ENCODE data around the gene DNAJB8. TPM values are rescaled to one million over a fixed set of nuclear protein-coding genes. Genes with fewer than 3 reads are reported as not detected.

DNAJB8 gene
- total RNA-seq, 1 donor from 2014 or later, result not detected

DNA sequence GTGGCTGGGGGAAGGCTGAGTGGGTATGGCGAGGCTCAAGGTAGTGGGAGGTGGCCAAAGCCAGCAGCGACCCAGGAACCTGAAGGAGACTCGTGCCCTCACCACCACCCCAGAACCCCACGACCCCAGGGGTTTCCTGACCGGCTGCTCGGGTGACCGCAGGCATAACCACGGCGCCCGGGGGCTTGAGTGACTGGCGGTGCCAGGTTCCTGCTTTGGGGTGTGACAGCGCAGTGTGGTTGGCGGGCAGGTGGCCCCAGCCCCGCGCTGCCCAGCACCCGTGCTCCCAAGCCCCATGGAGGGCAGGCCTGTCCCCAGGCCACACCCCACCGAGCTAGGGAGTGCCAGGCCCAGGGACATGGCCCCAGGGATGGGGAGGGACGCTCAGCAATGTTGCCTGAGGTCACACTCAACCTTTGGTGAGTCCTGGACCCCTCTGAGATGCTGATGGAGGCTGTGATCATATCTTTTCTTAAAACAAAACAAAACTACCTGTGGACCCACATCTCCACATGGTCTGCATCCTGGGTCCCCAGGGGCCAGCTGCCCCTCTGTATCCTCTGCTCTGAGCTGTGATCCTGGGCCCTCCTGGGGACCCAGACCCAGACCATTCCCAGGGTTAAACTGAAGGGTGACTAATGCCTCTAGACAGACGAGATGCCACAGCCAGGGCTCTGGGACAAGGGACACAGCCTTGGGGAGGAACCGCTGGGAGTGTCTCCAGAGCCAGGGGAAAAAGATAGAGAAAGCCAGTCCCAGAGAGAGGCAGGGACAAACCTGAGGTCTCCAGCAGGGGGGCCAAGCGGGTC, 13.0 kb downstream of the DNAJB8 start:
- Histone ChIP-seq H3K4me2 (ENCODE audit: low read length) (no peak overlapping the region), H3K4me3 (ENCODE audit: insufficient read depth, low read depth, low read length) (no peak overlapping the region), H3K27ac (ENCODE audit: low read depth, low read length) (no peak overlapping the region), H3K4me1 (ENCODE audit: insufficient read depth, low read length) (no peaks in the 10 kb centered on the region), H3K9ac (ENCODE audit: low read length) (no peak overlapping the region), H4K20me1 (ENCODE audit: insufficient read depth, low read length) (no peaks in the 10 kb centered on the region), H3K79me2 (ENCODE audit: insufficient read depth, low read length) (no peaks in the 10 kb centered on the region), H3K9me3 (ENCODE audit: insufficient read depth, low read depth, low read length) (no peaks in the 10 kb centered on the region), H3K27me3 (ENCODE audit: insufficient read depth, low read length) (peaks cover 29% of the 10 kb centered on the region), H2AFZ (ENCODE audit: low read depth, low read length) (no peak overlapping the region), H3K36me3 (ENCODE audit: insufficient read depth, low read length) (no peaks in the 10 kb centered on the region)
- no peak for DNase-seq (ENCODE audit: low read depth)
- Mint-ChIP-seq H3K4me1 (ENCODE audit: low read depth, unreplicated experiment) (peaks cover 2% of the 10 kb centered on the region), H3K9me3 (ENCODE audit: unreplicated experiment) (peaks cover 16% of the 10 kb centered on the region), H3K27ac (ENCODE audit: unreplicated experiment) (no peak overlapping the region), H3K4me3 (ENCODE audit: unreplicated experiment) (no peak overlapping the region), H3K36me3 (ENCODE audit: low read depth, unreplicated experiment) (peaks cover 3% of the 10 kb centered on the region), H3K27me3 (ENCODE audit: low read depth, unreplicated experiment) (peaks cover 75% of the 10 kb centered on the region)
- FAIRE-seq, result no peak
- no peak for TF ChIP-seq EZH2 (IDR thresholded peaks at IDR 0.05; ENCODE audit: insufficient read depth, low read length)
- no peak for TF ChIP-seq CTCF (IDR thresholded peaks at IDR 0.05; ENCODE audit: insufficient read depth, low read depth, low read length)

DNA sequence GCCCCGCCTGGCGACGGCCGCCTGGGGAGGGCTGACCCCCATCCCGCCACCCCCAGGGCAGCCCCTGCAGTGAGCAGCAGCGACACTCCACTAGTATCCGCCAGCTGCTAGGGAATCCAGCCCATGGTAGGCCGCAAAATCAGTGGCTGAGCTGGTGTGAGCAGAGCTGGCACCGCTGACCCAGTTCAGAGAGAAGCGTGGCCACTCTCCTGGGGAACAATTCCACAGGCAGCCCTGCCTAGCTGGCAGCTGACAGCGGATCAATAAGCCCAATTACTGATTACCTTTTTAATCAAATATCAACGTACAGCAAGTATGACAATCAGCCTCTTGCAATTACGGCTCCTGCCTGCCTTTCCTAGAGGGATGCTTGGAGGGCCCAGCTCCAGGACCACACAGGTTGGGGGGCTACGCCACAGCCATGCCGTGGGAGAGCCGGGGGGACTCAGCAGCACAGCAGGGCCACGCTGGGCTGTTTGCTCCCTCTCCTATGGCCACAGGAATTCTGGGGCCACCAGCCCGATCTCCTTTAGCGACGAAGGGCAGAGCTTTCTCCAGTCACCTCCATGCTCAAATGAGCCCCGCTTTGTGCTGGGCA, 13.9 kb downstream of the DNAJB8 start:
- no peak for FAIRE-seq
- Mint-ChIP-seq H3K4me3 (ENCODE audit: unreplicated experiment) (no peak overlapping the region), H3K36me3 (ENCODE audit: low read depth, unreplicated experiment) (peaks cover 3% of the 10 kb centered on the region), H3K4me1 (ENCODE audit: low read depth, unreplicated experiment) (peaks cover 7% of the 10 kb centered on the region), H3K27ac (ENCODE audit: unreplicated experiment) (no peak overlapping the region), H3K27me3 (ENCODE audit: low read depth, unreplicated experiment) (peaks cover 70% of the 10 kb centered on the region), H3K9me3 (ENCODE audit: unreplicated experiment) (peaks cover 20% of the 10 kb centered on the region)
- H3K4me3 ChIP-seq (ENCODE audit: insufficient read depth, low read depth, low read length), result no peak overlapping the region
- H3K4me2 ChIP-seq (ENCODE audit: low read length), result no peak overlapping the region
- no peak overlapping the region for H2AFZ ChIP-seq (ENCODE audit: low read depth, low read length)
- H3K4me1 ChIP-seq (ENCODE audit: insufficient read depth, low read length), result no peaks in the 10 kb centered on the region
- no peaks in the 10 kb centered on the region for H3K9me3 ChIP-seq (ENCODE audit: insufficient read depth, low read depth, low read length)
- H4K20me1 ChIP-seq (ENCODE audit: insufficient read depth, low read length), result no peaks in the 10 kb centered on the region
- H3K27ac ChIP-seq (ENCODE audit: low read depth, low read length), result no peak overlapping the region
- no peak overlapping the region for H3K9ac ChIP-seq (ENCODE audit: low read length)
- no peaks in the 10 kb centered on the region for H3K79me2 ChIP-seq (ENCODE audit: insufficient read depth, low read length)
- H3K36me3 ChIP-seq (ENCODE audit: insufficient read depth, low read length), result no peaks in the 10 kb centered on the region
- peaks cover 29% of the 10 kb centered on the region for H3K27me3 ChIP-seq (ENCODE audit: insufficient read depth, low read length)
- no peak for TF ChIP-seq EZH2 (IDR thresholded peaks at IDR 0.05; ENCODE audit: insufficient read depth, low read length)
- TF ChIP-seq CTCF (IDR thresholded peaks at IDR 0.05; ENCODE audit: insufficient read depth, low read depth, low read length), result no peak
- no peak for DNase-seq (ENCODE audit: low read depth)

DNA sequence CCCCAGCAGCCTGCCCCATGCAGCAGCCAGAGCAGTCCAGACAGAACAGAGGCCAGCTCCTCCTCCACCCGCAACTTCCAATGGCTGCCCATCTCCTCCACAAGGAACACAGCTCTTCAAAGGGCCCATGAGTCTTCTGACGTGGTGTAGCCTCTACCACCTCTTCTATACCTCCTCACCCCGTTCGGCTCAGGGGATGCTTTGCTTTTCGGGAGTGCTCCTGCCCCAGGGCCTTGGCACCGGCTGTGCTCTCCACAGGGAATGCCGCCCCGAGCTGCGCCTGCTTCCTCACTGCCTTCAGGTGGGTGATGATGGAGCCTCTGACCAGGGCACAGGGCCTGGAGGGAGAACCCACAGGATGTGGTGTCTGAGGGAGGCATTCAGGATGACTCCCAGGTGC, 14.6 kb downstream of the DNAJB8 start:
- Histone ChIP-seq H3K9ac (ENCODE audit: low read length) (no peak overlapping the region), H3K27ac (ENCODE audit: low read depth, low read length) (no peak overlapping the region), H3K4me2 (ENCODE audit: low read length) (no peak overlapping the region), H3K4me1 (ENCODE audit: insufficient read depth, low read length) (no peaks in the 10 kb centered on the region), H3K79me2 (ENCODE audit: insufficient read depth, low read length) (no peaks in the 10 kb centered on the region), H3K36me3 (ENCODE audit: insufficient read depth, low read length) (no peaks in the 10 kb centered on the region), H3K9me3 (ENCODE audit: insufficient read depth, low read depth, low read length) (no peaks in the 10 kb centered on the region), H3K4me3 (ENCODE audit: insufficient read depth, low read depth, low read length) (no peak overlapping the region), H2AFZ (ENCODE audit: low read depth, low read length) (no peak overlapping the region), H3K27me3 (ENCODE audit: insufficient read depth, low read length) (peaks cover 31% of the 10 kb centered on the region), H4K20me1 (ENCODE audit: insufficient read depth, low read length) (no peaks in the 10 kb centered on the region)
- FAIRE-seq (no peak), DNase-seq (ENCODE audit: low read depth) (no peak)
- H3K27me3 Mint-ChIP-seq (ENCODE audit: low read depth, unreplicated experiment), result peaks cover 71% of the 10 kb centered on the region
- peaks cover 3% of the 10 kb centered on the region for H3K36me3 Mint-ChIP-seq (ENCODE audit: low read depth, unreplicated experiment)
- no peak overlapping the region for H3K27ac Mint-ChIP-seq (ENCODE audit: unreplicated experiment)
- H3K9me3 Mint-ChIP-seq (ENCODE audit: unreplicated experiment), result peaks cover 24% of the 10 kb centered on the region
- peaks cover 7% of the 10 kb centered on the region for H3K4me1 Mint-ChIP-seq (ENCODE audit: low read depth, unreplicated experiment)
- H3K4me3 Mint-ChIP-seq (ENCODE audit: unreplicated experiment), result no peak overlapping the region
- no peak for TF ChIP-seq EZH2 (IDR thresholded peaks at IDR 0.05; ENCODE audit: insufficient read depth, low read length)
- TF ChIP-seq CTCF (IDR thresholded peaks at IDR 0.05; ENCODE audit: insufficient read depth, low read depth, low read length), result no peak
